Activated CD8-positive, alpha-beta memory T cell treated with anti-CD3 and anti-CD28 coated beads for 1 hour (primary cell): ENCODE results near the gene SPATA6.

Experiments
- DNase-seq, 2 donors: peaks; one replicate each; pipeline ENCODE4 v3.0.0-alpha.2; 2020; ENCODE audit warnings: low read depth in 1 of 2; ENCODE audit errors: extremely low read depth in 1 of 2

SPATA6 gene

DNA sequence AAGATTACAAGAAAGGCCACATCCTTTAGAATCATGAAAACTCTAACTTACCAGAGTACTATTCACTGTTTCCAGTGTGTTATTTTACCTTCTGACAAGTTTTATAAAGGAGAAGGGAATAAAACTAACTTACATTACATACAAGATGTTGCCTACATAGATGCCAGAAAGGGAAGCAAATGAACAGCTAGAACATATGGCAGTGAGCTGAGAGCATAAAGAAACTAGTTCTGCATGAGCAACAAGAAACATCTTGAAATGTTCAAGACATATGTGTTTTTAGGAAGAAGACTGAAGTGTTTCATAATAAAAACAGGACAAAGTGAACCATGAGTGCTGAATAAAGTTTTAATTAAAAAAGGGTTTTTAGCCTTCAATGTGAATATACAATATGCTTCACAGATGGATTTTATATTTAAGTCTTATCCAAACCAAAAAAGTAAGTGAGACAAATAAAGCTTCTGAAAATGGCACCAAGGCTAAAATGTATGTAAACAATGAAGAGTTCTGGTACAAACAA is 210.1 kb downstream of the SPATA6 start:
- DNase-seq = no peak

DNA sequence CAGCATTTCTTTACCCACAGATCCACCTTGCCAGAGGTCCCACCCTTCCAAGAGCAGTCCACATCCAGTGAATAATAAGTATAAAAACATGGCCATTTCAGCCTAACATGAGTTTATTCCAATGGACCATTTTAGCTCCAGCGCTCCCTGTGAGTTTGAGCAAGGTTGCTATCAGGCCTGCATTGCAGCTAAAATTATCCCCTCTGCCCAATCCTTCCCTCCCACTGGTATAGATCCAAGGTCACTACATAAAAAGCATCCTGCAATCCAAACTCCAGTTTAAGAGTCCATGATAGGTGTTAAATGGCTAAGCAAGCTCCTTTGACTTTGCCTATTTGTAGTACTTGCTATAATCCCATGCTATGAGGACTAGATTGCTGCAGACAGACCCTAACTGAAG is 213.9 kb downstream of the SPATA6 start:
- no peak for DNase-seq

DNA sequence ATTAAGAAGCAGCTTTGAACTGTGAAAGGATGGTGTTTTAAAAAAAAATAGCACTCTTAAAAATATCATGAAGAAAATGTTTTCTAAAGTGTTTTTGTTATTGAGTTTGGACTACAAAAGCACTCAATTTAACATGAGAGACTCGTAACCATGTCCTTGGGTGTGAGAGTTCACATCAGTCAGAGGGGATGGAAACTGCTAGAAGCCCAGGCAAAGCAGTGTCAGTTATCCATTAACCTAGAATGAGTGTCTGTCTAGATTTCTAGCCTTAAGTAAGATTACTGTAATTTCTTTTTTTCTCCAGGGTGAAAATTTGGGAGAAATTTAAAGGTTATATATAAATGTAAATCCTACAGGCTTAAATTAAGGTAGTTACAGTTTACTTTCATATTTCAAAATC is 217.8 kb downstream of the SPATA6 start:
- no peak for DNase-seq

DNA sequence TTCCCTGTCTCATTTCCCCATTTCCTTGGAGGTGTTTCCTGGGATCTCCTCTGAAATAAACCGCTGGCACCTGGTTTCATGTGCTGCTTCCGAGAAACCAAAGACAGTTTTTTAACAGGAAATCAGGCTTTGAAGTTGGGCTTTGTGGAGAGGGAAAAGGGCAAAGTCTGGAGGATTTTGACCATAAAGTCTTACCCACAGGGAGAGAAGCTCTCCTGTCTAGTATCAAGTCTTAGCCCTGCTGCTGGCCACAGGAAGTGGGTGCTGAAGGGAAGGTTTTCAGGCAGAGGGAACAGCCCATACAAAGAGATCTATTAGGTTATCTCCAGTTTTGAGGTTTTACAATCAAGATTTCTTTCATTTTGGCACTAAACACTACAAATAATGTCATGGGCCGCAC is 220.2 kb downstream of the SPATA6 start:
- DNase-seq = no peak

DNA sequence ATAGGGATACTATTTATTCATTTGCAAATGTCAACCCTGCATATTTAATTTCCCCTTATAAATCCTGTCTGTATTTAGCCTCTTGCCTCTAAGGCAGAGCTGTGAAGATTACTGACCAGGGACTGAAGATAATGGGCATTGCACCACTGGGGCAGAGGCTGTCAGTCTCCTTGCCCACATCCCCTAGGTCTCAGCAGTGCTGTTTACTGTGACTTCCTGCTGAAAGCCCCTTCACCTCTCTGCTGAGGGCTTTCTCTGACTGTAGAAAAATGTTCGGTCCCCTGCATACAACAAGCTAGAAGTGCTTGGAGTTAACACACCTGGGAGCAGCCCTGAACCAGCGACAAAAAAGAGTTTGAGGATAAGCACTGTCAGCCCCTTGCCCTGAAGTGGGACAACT is 220.7 kb downstream of the SPATA6 start:
- DNase-seq = no peak

DNA sequence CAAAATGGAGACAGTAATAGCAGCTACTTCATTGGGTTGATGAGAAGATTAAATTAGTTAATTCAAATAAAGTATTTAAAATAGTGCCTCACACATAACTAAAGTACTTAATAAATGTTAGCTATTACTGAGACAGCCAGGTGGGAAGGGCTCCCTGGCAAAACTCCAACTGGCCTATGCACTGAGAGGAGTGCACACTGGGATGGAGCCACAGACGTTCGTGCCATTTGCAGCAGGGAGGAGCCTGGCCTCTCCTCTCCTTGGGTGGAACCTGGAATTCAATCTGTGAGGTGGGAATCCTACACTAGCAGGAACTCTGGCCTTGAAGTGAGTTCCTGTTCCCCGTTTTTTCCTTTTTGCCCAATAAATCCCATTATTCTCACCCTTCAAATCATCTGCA is 221.4 kb downstream of the SPATA6 start:
- DNase-seq = no peak

DNA sequence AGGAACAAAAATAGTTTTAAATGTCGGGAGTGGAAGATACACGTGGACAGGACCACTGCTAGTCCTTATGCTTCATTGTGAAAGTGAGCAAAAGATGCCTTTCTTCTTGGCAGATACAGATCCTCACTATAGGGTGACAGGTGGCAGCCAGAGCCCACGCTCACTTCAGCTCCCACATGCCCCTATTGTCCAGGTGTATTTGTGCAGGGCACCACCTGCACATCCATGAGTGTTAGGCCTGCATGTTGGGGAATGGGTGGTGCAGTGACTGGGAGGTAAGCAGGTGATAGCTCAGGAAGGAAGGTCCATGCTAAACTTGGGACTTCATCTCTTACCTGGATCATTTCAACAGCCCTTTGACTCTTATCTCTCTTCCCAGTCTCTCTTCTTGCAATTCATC is 222.1 kb downstream of the SPATA6 start:
- DNase-seq = no peak

DNA sequence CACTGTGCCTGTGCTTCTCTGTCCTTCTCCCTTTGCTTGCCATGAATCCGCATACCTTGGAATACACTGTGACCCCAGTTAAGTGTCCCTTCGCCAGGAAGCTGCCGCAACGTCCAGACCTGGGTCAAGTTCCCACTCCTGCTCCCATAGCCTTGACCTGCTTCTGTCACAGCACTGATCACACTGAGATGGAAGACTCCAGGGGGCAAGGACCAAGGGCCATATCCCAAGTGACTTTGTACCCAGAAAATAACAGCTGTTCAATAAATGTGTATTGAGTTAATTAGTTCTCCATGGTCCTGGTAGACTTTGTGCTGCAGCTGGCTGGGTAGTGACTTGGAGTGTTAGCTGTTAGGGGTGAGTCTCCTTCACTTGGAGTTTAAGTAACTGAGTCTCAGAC is 223.6 kb downstream of the SPATA6 start:
- DNase-seq = no peak

DNA sequence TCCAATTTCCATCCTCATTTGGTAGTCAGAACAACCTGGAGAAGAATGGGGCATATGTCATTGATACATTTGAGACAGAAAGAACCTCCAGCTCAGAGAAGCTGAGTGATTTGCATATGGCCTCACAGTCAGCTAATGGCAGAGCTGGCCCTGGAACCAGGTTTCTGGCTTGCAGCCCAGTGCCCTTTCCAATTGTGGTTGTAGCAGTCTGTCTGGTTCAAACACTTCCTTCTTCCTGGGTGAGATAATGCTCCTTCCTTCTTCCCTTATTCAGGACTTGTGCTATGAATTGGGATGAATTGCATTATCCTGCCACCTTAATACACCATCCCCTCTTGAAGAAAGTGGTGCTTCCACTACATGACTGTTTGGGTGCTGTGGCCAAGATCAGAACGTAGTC is 225.3 kb downstream of the SPATA6 start:
- DNase-seq = no peak
